GM19397 (cell line): Measurements from ENCODE around the gene INTS11.

Source experiments
- ATAC-seq: cut with Tn5 transposase; IDR thresholded peaks from one replicate; pipeline ENCODE4 v1.9.1; 2021; ENCODE audit warnings: mild to moderate bottlenecking, moderate library complexity; ENCODE audit not compliant: unreplicated experiment

Gene INTS11

DNA sequence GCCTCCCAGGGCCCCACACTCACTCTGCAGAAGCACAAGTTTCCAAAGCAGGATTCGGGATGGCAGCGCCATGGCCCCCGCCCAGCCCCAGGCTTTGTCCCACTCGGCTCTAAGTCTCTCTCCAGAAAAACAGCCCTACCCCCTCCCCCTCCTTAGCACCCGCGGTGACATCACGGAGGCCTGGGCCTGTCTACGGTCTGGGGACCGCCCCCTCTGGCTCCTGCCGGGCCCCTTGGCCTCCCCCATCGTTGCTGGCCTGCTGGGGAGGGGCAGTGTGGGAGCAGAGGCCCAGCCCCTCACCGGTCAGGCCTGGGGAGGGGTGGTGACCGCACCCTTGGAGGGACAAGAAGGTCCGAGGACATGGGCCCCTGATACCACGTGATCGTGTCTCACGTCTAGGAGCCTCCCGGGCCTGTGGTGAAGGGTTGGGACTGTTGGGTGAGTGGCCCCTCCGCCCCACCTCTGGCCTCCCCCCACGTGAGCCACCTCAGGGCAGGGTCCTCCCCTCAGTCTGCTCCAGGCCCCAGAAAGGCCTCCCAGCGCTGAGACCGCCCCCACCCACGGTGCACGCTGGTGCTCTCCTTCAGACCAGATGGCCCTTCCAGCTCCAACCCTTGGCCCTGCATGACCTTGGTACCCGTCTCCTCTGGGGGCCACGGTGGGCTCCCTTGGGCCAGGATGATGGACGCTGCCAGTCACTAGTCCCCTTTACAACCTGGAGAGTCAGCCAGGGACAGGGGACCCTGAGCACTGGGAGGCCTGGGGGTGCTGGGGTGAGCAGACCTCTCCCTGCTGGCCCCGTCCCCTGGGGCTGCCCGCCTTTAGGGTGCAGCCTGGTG, 34.2 kb upstream of the INTS11 start, which contains the start of gene MXRA8:
Gene MXRA8, minus strand, starts transcription at position 123 of the 839 bp plus-strand sequence. Its CDS starts 51 bp downstream, at position 72.
- ATAC-seq = no peak

DNA sequence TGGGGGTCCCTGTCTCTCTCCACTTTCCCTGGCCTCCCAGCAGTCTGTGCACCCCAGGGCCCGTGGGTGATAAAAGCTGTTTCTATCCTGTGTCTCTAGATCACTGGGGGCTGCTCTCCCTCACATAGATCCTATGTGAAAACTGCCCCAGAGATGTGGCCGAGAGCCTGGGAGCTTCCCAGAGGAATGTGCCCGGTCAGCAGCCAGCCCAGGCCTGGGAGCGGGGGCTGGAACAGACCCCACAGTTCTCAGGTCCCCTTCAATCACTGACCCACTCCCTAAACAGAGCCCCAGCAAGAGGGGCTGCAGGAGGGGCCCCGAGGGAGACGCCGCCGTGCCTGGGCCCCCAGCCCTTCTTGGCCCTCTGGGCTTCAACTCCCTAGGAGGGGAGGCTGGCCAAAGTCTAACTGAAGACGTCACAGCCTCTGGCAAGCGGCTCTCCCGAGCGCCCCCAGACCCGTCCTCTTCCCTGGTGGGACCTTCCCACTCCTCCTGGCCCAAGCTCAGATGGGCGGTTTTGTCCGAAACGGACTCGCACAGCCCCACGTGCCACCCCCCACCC, 33.5 kb upstream of the INTS11 start:
- no peak for ATAC-seq

GRCh38 chr1:1356796-1357401, 32.4 kb upstream of the INTS11 start:
- ATAC-seq = no peak

DNA sequence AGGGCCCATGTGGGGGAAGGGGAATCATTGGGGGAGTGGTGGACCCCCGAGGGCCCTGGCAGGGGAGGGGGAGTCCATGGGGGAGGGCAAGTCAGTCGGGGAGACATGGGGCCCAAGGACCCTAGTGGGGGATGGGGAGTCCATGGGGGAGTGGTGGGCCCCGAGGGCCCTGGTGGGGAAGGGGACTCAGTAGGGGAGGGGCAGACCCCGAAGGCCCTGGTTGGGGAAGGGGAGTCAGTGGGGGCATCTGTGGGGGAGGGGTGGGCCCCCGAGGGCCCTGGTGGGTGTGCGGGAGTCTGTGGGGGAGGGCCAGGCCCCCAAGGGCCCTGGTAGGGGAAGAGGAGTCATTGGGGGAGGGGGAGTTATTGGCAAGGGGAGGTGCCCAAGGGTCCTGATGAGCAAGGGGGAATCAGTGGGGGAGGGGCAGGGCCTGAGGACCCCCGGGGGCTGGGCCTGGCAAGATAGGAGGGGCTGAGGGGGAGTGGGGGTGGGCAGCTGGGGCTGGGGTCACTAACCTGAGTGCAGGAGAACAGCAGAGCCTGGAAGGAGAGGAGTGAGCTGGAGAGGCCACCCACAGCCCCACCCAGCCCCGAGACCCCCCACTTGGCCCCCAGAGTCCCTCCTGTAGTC, 31.8 kb upstream of the INTS11 start:
- ATAC-seq = no peak

DNA sequence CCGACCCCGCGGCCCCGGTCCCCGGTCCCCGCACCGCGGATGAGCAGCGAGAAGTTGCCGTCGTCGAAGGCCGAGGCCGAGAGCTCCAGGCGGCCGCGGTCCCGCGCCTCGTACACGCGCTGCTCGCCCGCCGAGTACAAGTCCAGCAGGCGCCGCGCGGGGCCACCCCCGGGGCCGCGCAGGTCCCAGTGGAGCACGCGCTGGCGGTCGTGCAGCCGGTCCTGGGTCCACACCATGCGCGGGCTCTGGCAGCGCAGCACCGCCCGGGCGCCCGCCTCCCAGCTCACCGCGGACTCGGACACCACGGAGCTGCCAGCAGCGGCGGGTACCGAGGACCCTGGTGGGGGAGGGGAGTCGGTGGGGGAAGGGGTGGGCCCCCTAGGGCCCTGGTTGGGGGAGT, 31.0 kb upstream of the INTS11 start:
- ATAC-seq = no peak

DNA sequence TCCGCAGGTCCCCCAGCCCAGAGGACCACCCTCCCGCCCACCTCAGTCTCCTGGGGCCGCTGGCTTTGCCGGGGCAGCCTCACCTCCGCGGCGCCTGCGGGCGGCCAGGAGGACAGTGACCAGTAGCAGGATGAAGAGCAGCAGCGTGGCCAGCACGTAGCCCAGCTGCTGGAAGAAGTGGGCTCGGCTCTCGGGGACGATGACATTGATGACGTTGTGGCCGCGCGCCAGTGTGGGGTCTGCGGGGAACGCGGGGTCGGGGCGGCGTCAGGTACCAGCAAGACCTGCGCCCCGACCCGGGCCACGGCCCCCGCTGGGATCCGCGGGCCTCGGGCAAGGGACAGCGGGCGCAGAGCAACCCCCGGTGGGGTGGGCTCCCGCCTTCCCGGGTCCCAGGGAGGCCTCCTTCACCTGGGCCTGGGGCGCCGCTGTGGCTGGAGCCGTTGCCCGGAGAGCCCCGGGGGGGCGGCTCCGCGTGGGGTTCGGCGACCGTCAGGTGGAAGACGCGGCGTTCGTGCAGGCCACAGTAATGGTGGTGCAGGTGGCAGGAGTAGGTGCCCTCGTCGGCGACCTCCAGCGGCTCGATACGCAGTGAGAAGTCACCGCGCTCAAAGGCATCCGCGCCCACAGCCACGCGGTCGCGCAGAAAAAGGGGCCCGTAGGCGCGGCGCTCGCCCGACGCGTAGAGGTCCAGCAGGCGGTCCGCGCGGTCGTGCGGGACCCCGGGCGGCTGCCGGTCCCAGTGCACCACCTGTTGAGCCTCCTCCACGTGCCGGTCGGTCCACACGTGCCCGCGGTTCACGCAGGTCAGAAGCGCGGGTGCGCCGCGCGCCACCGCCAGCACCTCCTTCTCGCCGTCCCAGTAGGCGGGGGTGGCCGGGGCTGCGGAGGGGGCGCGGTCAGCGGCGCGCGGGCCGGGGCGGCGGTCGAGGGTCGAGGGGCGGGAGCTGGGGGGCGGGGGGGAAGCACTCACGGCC, 30.1 kb upstream of the INTS11 start:
- ATAC-seq = no peak

DNA sequence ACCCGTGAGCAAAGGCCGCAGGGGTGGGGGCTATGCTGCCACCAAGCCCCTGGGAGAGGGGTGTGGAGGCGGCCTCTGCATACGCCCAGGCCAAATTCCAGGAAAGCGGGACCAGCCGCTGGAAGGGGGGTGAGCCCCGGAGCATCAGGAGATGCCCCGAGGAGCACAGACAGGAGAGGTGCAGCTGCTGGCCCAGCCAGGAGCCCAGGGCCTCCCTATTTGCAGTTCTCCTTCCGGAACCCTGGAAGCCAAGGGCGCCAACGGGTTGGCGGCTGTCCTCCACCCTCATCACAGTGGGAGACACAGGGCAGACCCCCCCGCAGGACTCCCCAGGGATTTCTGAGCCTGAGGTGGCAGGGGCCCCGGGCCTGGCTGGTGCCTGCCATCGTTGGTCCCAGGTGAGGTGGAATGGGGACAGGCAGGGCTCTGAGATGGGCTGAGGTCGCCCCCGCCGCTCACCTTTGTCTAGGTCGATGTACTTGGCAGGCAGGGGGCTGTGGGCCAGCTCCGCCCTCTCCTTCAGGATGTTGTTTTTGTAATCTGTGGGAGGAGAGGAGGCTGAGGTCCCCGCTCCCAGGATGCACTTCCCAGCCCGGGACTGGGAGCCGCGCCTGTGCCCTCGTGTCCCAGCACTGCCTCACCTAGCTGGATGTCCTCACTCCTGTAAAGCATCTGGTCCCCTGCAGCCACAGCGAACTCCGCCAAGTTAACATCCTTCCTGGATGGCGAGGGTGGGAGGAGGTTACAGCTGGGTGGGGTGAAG, 29.1 kb upstream of the INTS11 start:
- no peak for ATAC-seq

- no peak for ATAC-seq
These were observed 28.4 kb upstream of the INTS11 start for GRCh38 chr1:1352786-1353388.

DNA sequence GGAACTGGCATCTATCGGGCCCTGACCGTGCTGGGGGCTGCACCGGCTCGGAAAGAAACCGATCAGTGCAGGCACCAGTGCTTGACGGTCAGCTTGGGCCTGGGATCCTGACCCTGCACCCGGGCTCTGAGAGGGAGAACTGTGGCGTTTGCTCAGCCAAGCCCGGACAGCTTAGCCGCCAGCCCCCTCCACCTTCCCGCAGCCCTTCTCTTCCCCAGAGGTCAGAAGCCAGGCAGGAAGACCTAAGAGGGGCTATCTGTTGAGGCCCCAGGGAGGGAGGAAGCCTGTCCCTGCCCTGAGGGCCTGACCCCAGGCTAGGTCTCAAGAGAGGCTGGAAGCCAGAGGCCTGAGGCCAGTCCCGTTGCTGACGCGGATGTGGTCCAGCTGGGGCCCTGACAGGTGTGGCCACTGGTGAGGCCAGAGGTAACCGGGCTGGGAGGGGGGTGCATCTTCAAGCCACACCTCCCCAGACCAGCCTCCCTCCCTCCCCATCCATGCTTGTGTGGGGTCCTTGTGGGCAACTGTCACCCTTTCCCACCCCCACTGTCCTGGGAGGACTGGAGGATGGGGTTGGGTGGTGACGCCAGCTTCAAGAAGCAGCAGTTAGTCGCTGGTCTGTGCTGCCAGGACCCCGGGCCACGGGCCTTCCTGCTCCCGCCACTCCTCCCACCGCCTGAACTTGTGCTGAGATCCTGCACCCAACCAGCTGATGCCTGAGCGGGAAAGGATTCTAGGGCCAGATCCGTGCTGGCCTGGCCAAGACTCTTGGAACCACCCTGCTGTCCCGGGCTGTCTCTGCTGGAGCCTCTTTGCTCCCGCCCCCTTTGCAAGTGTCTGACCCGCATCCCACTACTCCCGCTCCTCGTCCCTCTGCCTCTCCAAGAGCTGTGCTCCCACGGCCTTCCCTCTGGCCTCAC, 27.3 kb upstream of the INTS11 start:
- no peak for ATAC-seq

- peak; percentile 62 for ATAC-seq
These were observed 25.0 kb upstream of the INTS11 start, which contains the start of gene DVL1 for GRCh38 chr1:1349256-1350012. TSS of gene DVL1 (minus strand) at chr1:1349418. CDS start at chr1:1349065, 353 bp downstream.

GRCh38 chr1:1348420-1349255, 24.2 kb upstream of the INTS11 start:
- ATAC-seq = peak; percentile 36

GRCh38 chr1:1347663-1348419, 23.4 kb upstream of the INTS11 start:
- no peak for ATAC-seq

DNA sequence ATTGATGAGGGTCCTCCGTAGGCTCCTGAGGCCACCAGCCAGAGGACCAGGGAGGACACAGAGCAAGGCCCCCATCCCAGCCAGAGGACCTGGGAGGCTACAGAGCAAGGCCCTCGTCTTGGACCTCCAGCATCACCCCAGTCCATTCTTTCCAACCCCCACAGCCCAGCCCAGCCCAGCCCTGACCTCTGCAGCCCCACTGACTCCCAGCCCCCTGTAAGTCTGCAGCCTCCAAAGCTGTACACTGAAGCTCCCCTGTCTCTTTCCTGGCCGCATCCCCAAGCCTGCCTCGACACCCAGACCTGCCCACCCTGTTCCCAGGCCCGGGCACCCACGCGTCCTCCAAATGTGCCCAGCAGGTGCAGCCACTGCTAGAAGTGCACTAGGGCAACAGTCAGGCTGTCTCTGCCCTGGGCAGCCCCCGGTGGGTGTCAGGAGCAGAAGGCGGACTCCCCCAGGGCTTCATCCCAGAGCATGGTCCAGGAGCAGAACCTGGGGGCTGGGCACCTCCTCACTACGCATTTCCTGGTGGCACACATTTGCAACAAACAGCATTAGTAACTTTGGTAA, 22.7 kb upstream of the INTS11 start:
- no peak for ATAC-seq

- ATAC-seq = no peak
These were observed 22.0 kb upstream of the INTS11 start for GRCh38 chr1:1346501-1346890.

DNA sequence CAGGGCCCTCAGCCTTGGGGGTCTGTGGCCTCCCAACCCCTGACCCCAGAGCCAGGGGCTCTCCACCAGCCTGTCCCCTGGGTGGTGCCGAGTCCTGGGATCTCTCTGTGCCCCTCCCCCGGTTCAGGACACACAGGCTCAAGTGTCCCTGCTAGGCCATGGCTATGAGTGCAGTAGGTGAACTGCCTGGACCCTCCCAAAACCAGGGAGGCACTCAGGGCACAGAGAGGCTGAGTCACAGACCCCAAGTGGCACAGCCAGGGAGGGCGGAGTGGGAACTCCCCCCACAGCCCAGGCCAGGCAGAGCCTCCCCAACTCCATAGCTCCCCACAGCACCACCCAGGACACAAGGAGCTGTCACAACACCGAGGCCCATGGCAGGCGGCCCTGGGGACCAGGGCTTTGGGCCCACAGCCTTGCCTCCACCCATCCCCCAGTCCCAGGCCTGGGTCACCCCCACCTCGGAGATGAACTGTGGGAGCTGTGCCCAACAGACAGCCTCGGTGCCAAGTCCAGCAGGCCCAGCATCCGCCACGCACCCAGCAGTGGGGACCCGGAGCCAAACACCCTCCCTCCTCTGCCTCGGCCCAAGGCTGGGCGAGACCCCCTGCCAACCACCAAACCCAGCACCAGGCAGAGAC, 21.5 kb upstream of the INTS11 start:
- ATAC-seq = no peak
